Measurements from ENCODE around the gene DOCK6. TPM values are rescaled to one million over a fixed set of nuclear protein-coding genes. Genes with fewer than 3 reads are reported as not detected.

DOCK6 gene
- total RNA-seq, 2 experiments from 2014 or later: 24.1 to 74.6 TPM

GRCh38 chr19:11265177-11265784, 3.0 kb upstream of the DOCK6 start:
- Histone ChIP-seq H2AFZ (ENCODE audit: low read length) (no peak overlapping the region; the same call in 1 of the 2 replicates), H3K4me3 (ENCODE audit: low read depth, low read length, poor library complexity, severe bottlenecking) (no peak overlapping the region), H3K36me3 (ENCODE audit: insufficient read depth, low read length) (no peaks in the 10 kb centered on the region), H3K79me2 (ENCODE audit: insufficient read depth, low read depth, low read length) (no peaks in the 10 kb centered on the region), H3K4me2 (ENCODE audit: low read length) (no peak overlapping the region), H3K27ac (ENCODE audit: low read depth, low read length, poor library complexity, severe bottlenecking) (no peak overlapping the region), H3K9me2 (ENCODE audit: insufficient read depth, low read length) (no peaks in the 10 kb centered on the region), H3K4me1 (ENCODE audit: insufficient read depth, low read length, poor library complexity, severe bottlenecking) (peaks cover 36% of the 10 kb centered on the region), H3K9me3 (ENCODE audit: low read length) (no peaks in the 10 kb centered on the region), H4K20me1 (ENCODE audit: insufficient read depth, low read length) (no peaks in the 10 kb centered on the region)
- intact Hi-C loops (cut with micrococcal nuclease; ENCODE audit: unreplicated experiment): loop anchor here (2.0 kb wide), 1 partner anchor 22 kb away; no protein-coding TSS in a partner anchor
- TF ChIP-seq EZH2phosphoT487 (IDR thresholded peaks at IDR 0.05; ENCODE audit: borderline replicate concordance, low read depth, low read length): no peak
- TF ChIP-seq, protein P1, sequence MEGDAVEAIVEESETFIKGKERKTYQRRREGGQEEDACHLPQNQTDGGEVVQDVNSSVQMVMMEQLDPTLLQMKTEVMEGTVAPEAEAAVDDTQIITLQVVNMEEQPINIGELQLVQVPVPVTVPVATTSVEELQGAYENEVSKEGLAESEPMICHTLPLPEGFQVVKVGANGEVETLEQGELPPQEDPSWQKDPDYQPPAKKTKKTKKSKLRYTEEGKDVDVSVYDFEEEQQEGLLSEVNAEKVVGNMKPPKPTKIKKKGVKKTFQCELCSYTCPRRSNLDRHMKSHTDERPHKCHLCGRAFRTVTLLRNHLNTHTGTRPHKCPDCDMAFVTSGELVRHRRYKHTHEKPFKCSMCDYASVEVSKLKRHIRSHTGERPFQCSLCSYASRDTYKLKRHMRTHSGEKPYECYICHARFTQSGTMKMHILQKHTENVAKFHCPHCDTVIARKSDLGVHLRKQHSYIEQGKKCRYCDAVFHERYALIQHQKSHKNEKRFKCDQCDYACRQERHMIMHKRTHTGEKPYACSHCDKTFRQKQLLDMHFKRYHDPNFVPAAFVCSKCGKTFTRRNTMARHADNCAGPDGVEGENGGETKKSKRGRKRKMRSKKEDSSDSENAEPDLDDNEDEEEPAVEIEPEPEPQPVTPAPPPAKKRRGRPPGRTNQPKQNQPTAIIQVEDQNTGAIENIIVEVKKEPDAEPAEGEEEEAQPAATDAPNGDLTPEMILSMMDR (conservative IDR thresholded peaks at IDR 0.05; ENCODE audit: low read length): no peak
- BruUV-seq (replicated peaks): no TSS peak
- ChIA-PET CTCF (ENCODE audit: unreplicated experiment) (no interaction called here), POLR2A (no interaction called here)
- DNase-seq (ENCODE audit: low spot score): no peak

DNA sequence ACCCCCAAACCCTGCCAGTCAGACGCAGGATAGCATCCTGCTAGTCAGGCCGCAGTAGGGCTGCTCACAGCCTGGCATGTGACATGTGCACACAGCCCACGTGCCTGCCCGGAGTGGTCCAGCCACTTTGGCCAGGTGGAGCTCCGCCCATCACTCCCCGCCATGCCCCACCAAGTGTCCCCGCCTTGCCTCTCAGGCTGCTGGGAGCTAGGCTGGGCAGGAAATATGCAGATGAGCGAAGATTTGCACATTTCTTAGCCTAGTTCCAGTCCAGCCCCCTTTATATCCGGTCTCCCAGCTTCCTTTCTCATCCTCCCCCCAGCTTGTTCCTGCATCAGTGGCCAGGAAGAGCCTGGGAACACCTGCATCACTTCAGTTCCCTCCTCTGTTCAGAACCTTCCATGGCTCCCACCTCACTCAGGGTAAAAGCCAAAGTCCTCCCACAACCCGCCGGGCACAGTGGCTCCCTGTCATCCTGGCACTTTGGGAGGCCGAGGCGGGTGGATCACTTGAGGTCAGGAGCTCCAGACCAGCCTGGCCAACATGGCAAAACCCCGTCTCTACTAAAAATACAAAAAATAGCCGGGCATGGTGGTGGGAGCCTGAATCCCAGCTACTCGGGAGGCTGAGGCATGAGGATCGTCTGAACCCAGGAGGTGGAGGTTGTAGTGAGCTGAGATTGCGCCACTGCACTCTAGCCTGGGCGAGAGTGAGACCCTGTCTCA, 2.3 kb upstream of the DOCK6 start:
- no TSS peak for BruUV-seq (replicated peaks)
- Histone ChIP-seq H3K4me1 (ENCODE audit: insufficient read depth, low read length, poor library complexity, severe bottlenecking) (peaks cover 36% of the 10 kb centered on the region), H3K4me2 (ENCODE audit: low read length) (peak overlapping the region; percentile 64), H3K9me2 (ENCODE audit: insufficient read depth, low read length) (no peaks in the 10 kb centered on the region), H3K36me3 (ENCODE audit: insufficient read depth, low read length) (no peaks in the 10 kb centered on the region), H3K79me2 (ENCODE audit: insufficient read depth, low read depth, low read length) (no peaks in the 10 kb centered on the region), H3K9me3 (ENCODE audit: low read length) (no peaks in the 10 kb centered on the region), H3K27ac (ENCODE audit: low read depth, low read length, poor library complexity, severe bottlenecking) (peak overlapping the region; percentile 28), H2AFZ (ENCODE audit: low read length) (peak overlapping the region; percentile 57; the same call in 1 of the 2 replicates), H3K4me3 (ENCODE audit: low read depth, low read length, poor library complexity, severe bottlenecking) (no peak overlapping the region), H4K20me1 (ENCODE audit: insufficient read depth, low read length) (no peaks in the 10 kb centered on the region)
- CTCF ChIA-PET (ENCODE audit: unreplicated experiment): interaction anchor here (0.5 kb wide), 1 partner anchor 82 kb away, joined by 3 read pairs; the partner anchor contains the start of gene CCDC159
- intact Hi-C loops (cut with micrococcal nuclease; ENCODE audit: unreplicated experiment): loop anchor here (2.0 kb wide), 1 partner anchor 22 kb away; no protein-coding TSS in a partner anchor
- POLR2A ChIA-PET: interaction anchor here (0.5 kb wide), 1 partner anchor 38 kb away, joined by 3 read pairs; no protein-coding TSS in a partner anchor
- DNase-seq (ENCODE audit: low spot score): peak; percentile 81
- no peak for TF ChIP-seq EZH2phosphoT487 (IDR thresholded peaks at IDR 0.05; ENCODE audit: borderline replicate concordance, low read depth, low read length)

GRCh38 chr19:11263726-11264125, 1.4 kb upstream of the DOCK6 start:
- H3K4me3 ChIP-seq (ENCODE audit: low read depth, low read length, poor library complexity, severe bottlenecking): no peak overlapping the region
- TF ChIP-seq, protein P1 (conservative IDR thresholded peaks at IDR 0.05; ENCODE audit: low read length): no peak
- TF ChIP-seq EZH2phosphoT487 (IDR thresholded peaks at IDR 0.05; ENCODE audit: borderline replicate concordance, low read depth, low read length): no peak
- H3K4me2 ChIP-seq (ENCODE audit: low read length): no peak overlapping the region
- H3K79me2 ChIP-seq (ENCODE audit: insufficient read depth, low read depth, low read length): no peaks in the 10 kb centered on the region
- no peak overlapping the region for H2AFZ ChIP-seq (ENCODE audit: low read length)
- H3K9me2 ChIP-seq (ENCODE audit: insufficient read depth, low read length): no peaks in the 10 kb centered on the region
- CTCF ChIA-PET (ENCODE audit: unreplicated experiment): no interaction called here
- H3K27ac ChIP-seq (ENCODE audit: low read depth, low read length, poor library complexity, severe bottlenecking): no peak overlapping the region
- intact Hi-C loops (cut with micrococcal nuclease; ENCODE audit: unreplicated experiment): loop anchor here (2.0 kb wide), 1 partner anchor 21 kb away; no protein-coding TSS in a partner anchor
- BruUV-seq (replicated peaks): no TSS peak
- POLR2A ChIA-PET: interaction anchor here (0.5 to 0.6 kb wide), 2 partner anchors 64 to 317 kb away, joined by 3 to 4 read pairs; no protein-coding TSS in a partner anchor
- peaks cover 36% of the 10 kb centered on the region for H3K4me1 ChIP-seq (ENCODE audit: insufficient read depth, low read length, poor library complexity, severe bottlenecking)
- H4K20me1 ChIP-seq (ENCODE audit: insufficient read depth, low read length): no peaks in the 10 kb centered on the region
- no peaks in the 10 kb centered on the region for H3K9me3 ChIP-seq (ENCODE audit: low read length)
- DNase-seq (ENCODE audit: low spot score): no peak
- no peaks in the 10 kb centered on the region for H3K36me3 ChIP-seq (ENCODE audit: insufficient read depth, low read length)
